Smooth muscle cell (in vitro differentiated cells): ENCODE results near the gene PDK2. TPM values are rescaled to one million over a fixed set of nuclear protein-coding genes. Genes with fewer than 3 reads are reported as not detected.
A peak's percentile ranks its signal among the peaks of the same experiment; 100 is the strongest.

Source experiments
- DNase-seq: peaks from one replicate; lab custom pipeline; 2025; ENCODE audit not compliant: unreplicated experiment; lab: John Stamatoyannopoulos, UW
- H2AFZ ChIP-seq: fragments of 200-600 bp; sonication (generic); 2 replicates; pipeline ENCODE4 v1.6.0; 2016; ENCODE audit warnings: antibody characterized with exemption, low read depth, mild to moderate bottlenecking
- H3F3A ChIP-seq: fragments of 200-600 bp; sonication (generic); 2 replicates; pipeline ENCODE4 v1.6.0; 2017; ENCODE audit warnings: antibody characterized with exemption, low read depth
- H3K27ac ChIP-seq: fragments of 200-600 bp; sonication (generic); 2 replicates; pipeline ENCODE4 v1.5.1; 2016; ENCODE audit warnings: low read depth, mild to moderate bottlenecking
- H3K27me3 ChIP-seq: fragments of 200-600 bp; sonication (generic); 2 replicates; pipeline ENCODE4 v1.6.1; 2016; ENCODE audit warnings: low read depth, mild to moderate bottlenecking
- H3K36me3 ChIP-seq: fragments of 200-600 bp; sonication (generic); 2 replicates; pipeline ENCODE4 v1.5.1; 2016; ENCODE audit warnings: low read depth
- H3K4me1 ChIP-seq: fragments of 200-600 bp; sonication (generic); 2 replicates; pipeline ENCODE4 v1.5.1; 2016; ENCODE audit warnings: low read depth
- H3K4me2 ChIP-seq: fragments of 200-600 bp; sonication (generic); 2 replicates; pipeline ENCODE4 v1.6.0; 2016; ENCODE audit warnings: mild to moderate bottlenecking
- H3K4me3 ChIP-seq: fragments of 200-600 bp; sonication (generic); 2 replicates; pipeline ENCODE4 v1.5.1; 2016; ENCODE audit warnings: mild to moderate bottlenecking
- H3K79me2 ChIP-seq: fragments of 200-600 bp; sonication (generic); 2 replicates; pipeline ENCODE4 v1.6.0; 2016; ENCODE audit warnings: low read depth, mild to moderate bottlenecking
- H3K9ac ChIP-seq: fragments of 200-600 bp; sonication (generic); 2 replicates; pipeline ENCODE4 v1.6.0; 2016; ENCODE audit warnings: low read depth
- H3K9me3 ChIP-seq: fragments of 200-600 bp; sonication (generic); replicated peaks from 2 replicates; pipeline ENCODE4 v1.5.1; 2016; ENCODE audit warnings: low read depth
- H4K20me1 ChIP-seq: fragments of 200-600 bp; sonication (generic); 2 replicates; pipeline ENCODE4 v1.6.0; 2016; ENCODE audit warnings: low read depth
- CTCF ChIP-seq: fragments of 200-600 bp; sonication (generic); IDR thresholded peaks from 2 replicates; pipeline ENCODE4 v1.5.1; 2017; ENCODE audit warnings: borderline replicate concordance, mild to moderate bottlenecking, antibody characterized with exemption; ENCODE audit not compliant: insufficient read depth, poor library complexity, severe bottlenecking
- WGBS: methylation state at CpG from one replicate; pipeline ENCODE4 v1.1.7; 2016; ENCODE audit warnings: low lambda C conversion rate; 5-methylcytosine and 5-hydroxymethylcytosine counted together
- polyA plus RNA-seq: library from polyadenylated mRNA; unstranded; fragments of >200 nt; fragmentation: Nextera tagmentation; extraction: Ambion mirVana; gene quantifications from 2 replicates; pipeline ENCODE4 v1.2.1, GENCODE V29; 2016
- total RNA-seq: library from RNA; depleted of rRNA; stranded (reverse); fragments of >200 nt; gene quantifications from 2 replicates; pipeline ENCODE4 v1.2.3, GENCODE V29; 2014

PDK2 gene
- total and polyA plus RNA-seq, 2 experiments from 2014 or later = 28.2 to 36.5 TPM

GRCh38 chr17:50093246-50093645, 1.9 kb upstream of the PDK2 start:
- WGBS = 92% methylated on average over 3 of the region's 3 CpGs
- peaks cover 3% of the 10 kb centered on the region for H3F3A ChIP-seq
- no peak for DNase-seq
- no peak overlapping the region for H3K27ac ChIP-seq
- peaks cover 8% of the 10 kb centered on the region for H3K79me2 ChIP-seq
- H2AFZ ChIP-seq = no peak overlapping the region
- no peak overlapping the region for H3K9ac ChIP-seq
- H3K36me3 ChIP-seq = no peaks in the 10 kb centered on the region
- TF ChIP-seq CTCF = no peak
- H3K9me3 ChIP-seq = no peaks in the 10 kb centered on the region
- H3K4me2 ChIP-seq = no peak overlapping the region
- H3K27me3 ChIP-seq = no peaks in the 10 kb centered on the region
- H4K20me1 ChIP-seq = no peaks in the 10 kb centered on the region
- peaks cover 10% of the 10 kb centered on the region for H3K4me1 ChIP-seq
- no peak overlapping the region for H3K4me3 ChIP-seq

- no peak for TF ChIP-seq CTCF
- H3K79me2 ChIP-seq = peaks cover 8% of the 10 kb centered on the region
- WGBS = 33% methylated on average over 3 of the region's 3 CpGs
- no peaks in the 10 kb centered on the region for H3K9me3 ChIP-seq
- no peak overlapping the region for H3K4me3 ChIP-seq
- no peak overlapping the region for H3K27ac ChIP-seq
- H3F3A ChIP-seq = peaks cover 3% of the 10 kb centered on the region
- no peaks in the 10 kb centered on the region for H3K36me3 ChIP-seq
- no peak overlapping the region for H2AFZ ChIP-seq
- no peaks in the 10 kb centered on the region for H4K20me1 ChIP-seq
- H3K4me1 ChIP-seq = peaks cover 10% of the 10 kb centered on the region
- no peaks in the 10 kb centered on the region for H3K27me3 ChIP-seq
- H3K4me2 ChIP-seq = no peak overlapping the region
- H3K9ac ChIP-seq = no peak overlapping the region
- no peak for DNase-seq
These were observed 1.3 kb upstream of the PDK2 start for GRCh38 chr17:50093807-50094206.

GRCh38 chr17:50094243-50094752, 853 bp upstream of the PDK2 start:
- Histone ChIP-seq H4K20me1 (no peaks in the 10 kb centered on the region), H3K4me3 (peak overlapping the region; percentile 90), H3K36me3 (no peaks in the 10 kb centered on the region), H3K79me2 (peaks cover 8% of the 10 kb centered on the region), H3K9ac (no peak overlapping the region), H3K4me1 (peaks cover 10% of the 10 kb centered on the region), H3F3A (peaks cover 3% of the 10 kb centered on the region), H3K9me3 (no peaks in the 10 kb centered on the region), H3K27ac (peak overlapping the region; percentile 18), H3K27me3 (no peaks in the 10 kb centered on the region), H2AFZ (peak overlapping the region; percentile 62), H3K4me2 (peak overlapping the region; percentile 97)
- peak; percentile 83 for DNase-seq
- TF ChIP-seq CTCF = peak; percentile 68
- 1% methylated on average over 21 of the region's 21 CpGs for WGBS

- Histone ChIP-seq H3K9me3 (no peaks in the 10 kb centered on the region), H3K27me3 (no peaks in the 10 kb centered on the region), H3K4me2 (peak overlapping the region; percentile 97), H4K20me1 (no peaks in the 10 kb centered on the region), H3K4me1 (peaks cover 10% of the 10 kb centered on the region), H3K27ac (no peak overlapping the region), H3K79me2 (peaks cover 8% of the 10 kb centered on the region), H3F3A (peaks cover 4% of the 10 kb centered on the region), H3K36me3 (no peaks in the 10 kb centered on the region), H3K4me3 (peak overlapping the region; percentile 90), H3K9ac (peak overlapping the region; percentile 84), H2AFZ (peak overlapping the region; percentile 75)
- no peak for TF ChIP-seq CTCF
- no peak for DNase-seq
- WGBS = 2% methylated on average over 10 of the region's 12 CpGs
These were observed 481 bp downstream of the PDK2 start for GRCh38 chr17:50095626-50096037.
